GM18511 (cell line): ENCODE measurements around the gene RB1.
"Not testable (repeated sequence)": the region's sequence is repeated elsewhere in the genome, so short reads cannot be mapped to it uniquely, and the experiment has no call there.

Experiments used
- ATAC-seq: cut with Tn5 transposase; IDR thresholded peaks from one replicate; pipeline ENCODE4 v1.9.1; 2021; ENCODE audit warnings: mild to moderate bottlenecking, moderate library complexity; ENCODE audit not compliant: unreplicated experiment

Gene RB1

GRCh38 chr13:48296528-48296927, 7.0 kb upstream of the RB1 start:
- ATAC-seq, result no peak

GRCh38 chr13:48297131-48297786, 6.3 kb upstream of the RB1 start:
- ATAC-seq, result no peak

GRCh38 chr13:48299591-48299990, 4.0 kb upstream of the RB1 start:
- no peak for ATAC-seq

- peak; percentile 16 for ATAC-seq
Observed at GRCh38 chr13:48302871-48303358, 636 bp upstream of the RB1 start.

GRCh38 chr13:48304143-48304876, 759 bp downstream of the RB1 start:
- peak; percentile 76 for ATAC-seq

- no peak for ATAC-seq
Observed at GRCh38 chr13:48311223-48311622, 7.7 kb downstream of the RB1 start.

- ATAC-seq, result no peak
Observed at GRCh38 chr13:48315969-48316650, 12.6 kb downstream of the RB1 start.

GRCh38 chr13:48316826-48317510, 13.4 kb downstream of the RB1 start:
- no peak for ATAC-seq

- no peak for ATAC-seq
Observed at GRCh38 chr13:48317511-48318376, 14.2 kb downstream of the RB1 start.

- no peak for ATAC-seq
Observed at GRCh38 chr13:48318377-48318811, 14.8 kb downstream of the RB1 start.

- ATAC-seq, result no peak
Observed at GRCh38 chr13:48318821-48319511, 15.4 kb downstream of the RB1 start.

- no peak for ATAC-seq
Observed at GRCh38 chr13:48319531-48320398, 16.2 kb downstream of the RB1 start.

GRCh38 chr13:48320399-48320790, 16.8 kb downstream of the RB1 start:
- no peak for ATAC-seq

- no peak for ATAC-seq
Observed at GRCh38 chr13:48320891-48321510, 17.4 kb downstream of the RB1 start.

GRCh38 chr13:48322294-48322693, 18.7 kb downstream of the RB1 start:
- ATAC-seq, result no peak

GRCh38 chr13:48333976-48334375, 30.4 kb downstream of the RB1 start:
- no peak for ATAC-seq

GRCh38 chr13:48334534-48335127, 31.1 kb downstream of the RB1 start:
- no peak for ATAC-seq

GRCh38 chr13:48339198-48339597, 35.6 kb downstream of the RB1 start:
- not testable (repeated sequence) for ATAC-seq
